WTC11 (cell line): Measurements from ENCODE around the gene SFT2D2.

Source experiments
- CBFB ChIP-seq: sonication (generic); formaldehyde crosslinking; IDR thresholded peaks from 2 replicates; pipeline ENCODE4 v1.8.1; 2022; ENCODE audit warnings: mild to moderate bottlenecking, low read depth, missing genetic modification reagents
- ESRRA ChIP-seq: sonication (generic); formaldehyde crosslinking; IDR thresholded peaks from 2 replicates; pipeline ENCODE4 v1.8.1; 2022; ENCODE audit warnings: mild to moderate bottlenecking, missing genetic modification reagents, borderline replicate concordance
- FOXJ3 ChIP-seq: sonication (generic); formaldehyde crosslinking; IDR thresholded peaks from 2 replicates; pipeline ENCODE4 v1.9.0; 2021; ENCODE audit warnings: missing genetic modification reagents, mild to moderate bottlenecking, borderline replicate concordance
- FOXP1 ChIP-seq: sonication (generic); formaldehyde crosslinking; IDR thresholded peaks from 2 replicates; pipeline ENCODE4 v1.8.0; 2022; ENCODE audit warnings: missing genetic modification reagents, mild to moderate bottlenecking, moderate library complexity, borderline replicate concordance
- NFYB ChIP-seq: sonication (generic); formaldehyde crosslinking; conservative IDR thresholded peaks from 2 replicates; pipeline ENCODE4 v1.8.0; 2022; ENCODE audit warnings: low read depth, missing genetic modification reagents
- TCF7 ChIP-seq: sonication (generic); formaldehyde crosslinking; IDR thresholded peaks from 2 replicates; pipeline ENCODE4 v1.8.0; 2022; ENCODE audit warnings: mild to moderate bottlenecking, low read depth, missing genetic modification reagents, moderate library complexity
- ZNF416 ChIP-seq: fragments of 250-450 bp; sonication (Bioruptor Pico); IDR thresholded peaks from 2 replicates; pipeline ENCODE4 v1.9.0; 2021; ENCODE audit warnings: mild to moderate bottlenecking, inconsistent platforms
- TF ChIP-seq, protein P1 (sequence below): fragments of 200-600 bp; IDR thresholded peaks from 2 replicates; pipeline ENCODE4 v1.8.0; 2022; ENCODE audit warnings: antibody characterized with exemption
- TF ChIP-seq, protein P2 (sequence below): sonication (generic); formaldehyde crosslinking; IDR thresholded peaks from 2 replicates; pipeline ENCODE4 v1.8.0; 2022; ENCODE audit warnings: mild to moderate bottlenecking, missing genetic modification reagents
- TF ChIP-seq, protein P3 (sequence below): sonication (generic); formaldehyde crosslinking; conservative IDR thresholded peaks from 2 replicates; pipeline ENCODE4 v1.8.1; 2022; ENCODE audit warnings: mild to moderate bottlenecking, missing genetic modification reagents
- TF ChIP-seq, protein P4 (sequence below): sonication (generic); formaldehyde crosslinking; IDR thresholded peaks from 2 replicates; pipeline ENCODE4 v1.8.1; 2023; ENCODE audit warnings: mild to moderate bottlenecking, missing genetic modification reagents, moderate library complexity
- TF ChIP-seq, protein P5 (sequence below): sonication (generic); formaldehyde crosslinking; IDR thresholded peaks from 2 replicates; pipeline ENCODE4 v1.8.1; 2022; ENCODE audit warnings: mild to moderate bottlenecking, missing genetic modification reagents, moderate library complexity, borderline replicate concordance
- TF ChIP-seq, protein P6 (sequence below): sonication (generic); formaldehyde crosslinking; IDR thresholded peaks from 2 replicates; pipeline ENCODE4 v1.8.0; 2022; ENCODE audit warnings: mild to moderate bottlenecking, missing genetic modification reagents
- TF ChIP-seq, protein P7 (sequence below): sonication (generic); formaldehyde crosslinking; IDR thresholded peaks from 2 replicates; pipeline ENCODE4 v1.8.0; 2022; ENCODE audit warnings: missing genetic modification reagents

DNA sequence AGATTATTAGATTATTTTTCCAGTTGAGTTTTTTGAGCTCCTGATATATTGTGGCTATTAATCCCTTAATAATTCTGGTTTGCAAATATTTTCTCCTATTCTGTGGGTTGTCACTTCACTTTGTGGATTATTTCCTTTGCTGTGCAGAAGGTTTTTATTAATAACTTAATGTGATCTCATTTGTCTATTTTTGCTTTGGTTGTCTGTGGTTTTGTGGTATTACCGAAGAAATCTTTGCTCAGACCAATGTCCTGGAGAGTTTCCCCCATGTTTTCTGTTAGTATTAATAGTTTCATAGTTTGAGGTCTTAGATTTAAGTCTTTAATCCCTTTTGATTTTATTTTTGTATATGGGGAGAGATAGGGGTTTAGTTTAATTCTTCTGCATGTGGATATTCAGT is 47.8 kb downstream of the SFT2D2 start:
- TF ChIP-seq, protein P1, sequence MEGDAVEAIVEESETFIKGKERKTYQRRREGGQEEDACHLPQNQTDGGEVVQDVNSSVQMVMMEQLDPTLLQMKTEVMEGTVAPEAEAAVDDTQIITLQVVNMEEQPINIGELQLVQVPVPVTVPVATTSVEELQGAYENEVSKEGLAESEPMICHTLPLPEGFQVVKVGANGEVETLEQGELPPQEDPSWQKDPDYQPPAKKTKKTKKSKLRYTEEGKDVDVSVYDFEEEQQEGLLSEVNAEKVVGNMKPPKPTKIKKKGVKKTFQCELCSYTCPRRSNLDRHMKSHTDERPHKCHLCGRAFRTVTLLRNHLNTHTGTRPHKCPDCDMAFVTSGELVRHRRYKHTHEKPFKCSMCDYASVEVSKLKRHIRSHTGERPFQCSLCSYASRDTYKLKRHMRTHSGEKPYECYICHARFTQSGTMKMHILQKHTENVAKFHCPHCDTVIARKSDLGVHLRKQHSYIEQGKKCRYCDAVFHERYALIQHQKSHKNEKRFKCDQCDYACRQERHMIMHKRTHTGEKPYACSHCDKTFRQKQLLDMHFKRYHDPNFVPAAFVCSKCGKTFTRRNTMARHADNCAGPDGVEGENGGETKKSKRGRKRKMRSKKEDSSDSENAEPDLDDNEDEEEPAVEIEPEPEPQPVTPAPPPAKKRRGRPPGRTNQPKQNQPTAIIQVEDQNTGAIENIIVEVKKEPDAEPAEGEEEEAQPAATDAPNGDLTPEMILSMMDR: no peak
- TF ChIP-seq, protein P2, sequence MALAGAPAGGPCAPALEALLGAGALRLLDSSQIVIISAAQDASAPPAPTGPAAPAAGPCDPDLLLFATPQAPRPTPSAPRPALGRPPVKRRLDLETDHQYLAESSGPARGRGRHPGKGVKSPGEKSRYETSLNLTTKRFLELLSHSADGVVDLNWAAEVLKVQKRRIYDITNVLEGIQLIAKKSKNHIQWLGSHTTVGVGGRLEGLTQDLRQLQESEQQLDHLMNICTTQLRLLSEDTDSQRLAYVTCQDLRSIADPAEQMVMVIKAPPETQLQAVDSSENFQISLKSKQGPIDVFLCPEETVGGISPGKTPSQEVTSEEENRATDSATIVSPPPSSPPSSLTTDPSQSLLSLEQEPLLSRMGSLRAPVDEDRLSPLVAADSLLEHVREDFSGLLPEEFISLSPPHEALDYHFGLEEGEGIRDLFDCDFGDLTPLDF (CRISPR knock-in tag): no peak
- TF ChIP-seq FOXJ3 (CRISPR knock-in tag): no peak
- TF ChIP-seq ZNF416 (CRISPR knock-in tag): no peak
- TF ChIP-seq, protein P3, sequence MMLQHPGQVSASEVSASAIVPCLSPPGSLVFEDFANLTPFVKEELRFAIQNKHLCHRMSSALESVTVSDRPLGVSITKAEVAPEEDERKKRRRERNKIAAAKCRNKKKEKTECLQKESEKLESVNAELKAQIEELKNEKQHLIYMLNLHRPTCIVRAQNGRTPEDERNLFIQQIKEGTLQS (CRISPR knock-in tag): no peak
- TF ChIP-seq NFYB (CRISPR knock-in tag): no peak
- no peak for TF ChIP-seq FOXP1 (CRISPR knock-in tag)
- TF ChIP-seq TCF7: no peak
- TF ChIP-seq CBFB: no peak
- TF ChIP-seq, protein P4, sequence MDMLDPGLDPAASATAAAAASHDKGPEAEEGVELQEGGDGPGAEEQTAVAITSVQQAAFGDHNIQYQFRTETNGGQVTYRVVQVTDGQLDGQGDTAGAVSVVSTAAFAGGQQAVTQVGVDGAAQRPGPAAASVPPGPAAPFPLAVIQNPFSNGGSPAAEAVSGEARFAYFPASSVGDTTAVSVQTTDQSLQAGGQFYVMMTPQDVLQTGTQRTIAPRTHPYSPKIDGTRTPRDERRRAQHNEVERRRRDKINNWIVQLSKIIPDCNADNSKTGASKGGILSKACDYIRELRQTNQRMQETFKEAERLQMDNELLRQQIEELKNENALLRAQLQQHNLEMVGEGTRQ (CRISPR knock-in tag): no peak
- no peak for TF ChIP-seq ESRRA (CRISPR knock-in tag)
- TF ChIP-seq, protein P5, sequence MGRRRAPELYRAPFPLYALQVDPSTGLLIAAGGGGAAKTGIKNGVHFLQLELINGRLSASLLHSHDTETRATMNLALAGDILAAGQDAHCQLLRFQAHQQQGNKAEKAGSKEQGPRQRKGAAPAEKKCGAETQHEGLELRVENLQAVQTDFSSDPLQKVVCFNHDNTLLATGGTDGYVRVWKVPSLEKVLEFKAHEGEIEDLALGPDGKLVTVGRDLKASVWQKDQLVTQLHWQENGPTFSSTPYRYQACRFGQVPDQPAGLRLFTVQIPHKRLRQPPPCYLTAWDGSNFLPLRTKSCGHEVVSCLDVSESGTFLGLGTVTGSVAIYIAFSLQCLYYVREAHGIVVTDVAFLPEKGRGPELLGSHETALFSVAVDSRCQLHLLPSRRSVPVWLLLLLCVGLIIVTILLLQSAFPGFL (CRISPR knock-in tag): no peak
- TF ChIP-seq, protein P6, sequence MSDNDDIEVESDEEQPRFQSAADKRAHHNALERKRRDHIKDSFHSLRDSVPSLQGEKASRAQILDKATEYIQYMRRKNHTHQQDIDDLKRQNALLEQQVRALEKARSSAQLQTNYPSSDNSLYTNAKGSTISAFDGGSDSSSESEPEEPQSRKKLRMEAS (CRISPR knock-in tag): no peak
- TF ChIP-seq, protein P7, sequence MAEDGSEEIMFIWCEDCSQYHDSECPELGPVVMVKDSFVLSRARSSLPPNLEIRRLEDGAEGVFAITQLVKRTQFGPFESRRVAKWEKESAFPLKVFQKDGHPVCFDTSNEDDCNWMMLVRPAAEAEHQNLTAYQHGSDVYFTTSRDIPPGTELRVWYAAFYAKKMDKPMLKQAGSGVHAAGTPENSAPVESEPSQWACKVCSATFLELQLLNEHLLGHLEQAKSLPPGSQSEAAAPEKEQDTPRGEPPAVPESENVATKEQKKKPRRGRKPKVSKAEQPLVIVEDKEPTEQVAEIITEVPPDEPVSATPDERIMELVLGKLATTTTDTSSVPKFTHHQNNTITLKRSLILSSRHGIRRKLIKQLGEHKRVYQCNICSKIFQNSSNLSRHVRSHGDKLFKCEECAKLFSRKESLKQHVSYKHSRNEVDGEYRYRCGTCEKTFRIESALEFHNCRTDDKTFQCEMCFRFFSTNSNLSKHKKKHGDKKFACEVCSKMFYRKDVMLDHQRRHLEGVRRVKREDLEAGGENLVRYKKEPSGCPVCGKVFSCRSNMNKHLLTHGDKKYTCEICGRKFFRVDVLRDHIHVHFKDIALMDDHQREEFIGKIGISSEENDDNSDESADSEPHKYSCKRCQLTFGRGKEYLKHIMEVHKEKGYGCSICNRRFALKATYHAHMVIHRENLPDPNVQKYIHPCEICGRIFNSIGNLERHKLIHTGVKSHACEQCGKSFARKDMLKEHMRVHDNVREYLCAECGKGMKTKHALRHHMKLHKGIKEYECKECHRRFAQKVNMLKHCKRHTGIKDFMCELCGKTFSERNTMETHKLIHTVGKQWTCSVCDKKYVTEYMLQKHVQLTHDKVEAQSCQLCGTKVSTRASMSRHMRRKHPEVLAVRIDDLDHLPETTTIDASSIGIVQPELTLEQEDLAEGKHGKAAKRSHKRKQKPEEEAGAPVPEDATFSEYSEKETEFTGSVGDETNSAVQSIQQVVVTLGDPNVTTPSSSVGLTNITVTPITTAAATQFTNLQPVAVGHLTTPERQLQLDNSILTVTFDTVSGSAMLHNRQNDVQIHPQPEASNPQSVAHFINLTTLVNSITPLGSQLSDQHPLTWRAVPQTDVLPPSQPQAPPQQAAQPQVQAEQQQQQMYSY (CRISPR knock-in tag): no peak
